ENCODE data around the gene PTCH2. TPM values are rescaled to one million over a fixed set of nuclear protein-coding genes. Genes with fewer than 3 reads are reported as not detected.

The PTCH2 gene
- total RNA-seq, 1 experiment from 2014 or later: 1.1 TPM

GRCh38 chr1:44785029-44785380 lies 58.0 kb downstream of the PTCH2 start:
- H3K27ac Mint-ChIP-seq: no peak overlapping the region
- peaks cover 5% of the 10 kb centered on the region for H3K36me3 Mint-ChIP-seq
- H3K27me3 Mint-ChIP-seq (ENCODE audit: low read depth): peaks cover 12% of the 10 kb centered on the region
- ChIA-PET POLR2A (interaction anchor here (0.7 to 2.7 kb wide), 6 partner anchors 9 to 63 kb away, joined by 3 to 19 read pairs (median 6); partner anchors contain the start of genes PLK3 and RPS8), CTCF (interaction anchor here (0.6 to 3.3 kb wide), 18 partner anchors 8 to 234 kb away, joined by 3 to 21 read pairs (median 4); partner anchors contain the start of genes BTBD19, HECTD3, PLK3 and RNU5D-1)
- H3K9me3 Mint-ChIP-seq: no peaks in the 10 kb centered on the region
- peak overlapping the region; percentile 59 for H3K4me3 Mint-ChIP-seq
- peaks cover 32% of the 10 kb centered on the region for H3K4me1 Mint-ChIP-seq
- ATAC-seq (no peak), DNase-seq (ENCODE audit: low spot score) (no peak)
- TF ChIP-seq CBFB (CRISPR knock-in tag; IDR thresholded peaks at IDR 0.05; ENCODE audit: low read depth) (no peak), FOXP4 (CRISPR knock-in tag; IDR thresholded peaks at IDR 0.05) (no peak), MLX (CRISPR knock-in tag; IDR thresholded peaks at IDR 0.05) (no peak), ELF4 (CRISPR knock-in tag; IDR thresholded peaks at IDR 0.05; ENCODE audit: low read depth) (no peak), E2F5 (CRISPR knock-in tag; IDR thresholded peaks at IDR 0.05) (no peak), ARID4B (CRISPR knock-in tag; IDR thresholded peaks at IDR 0.05; ENCODE audit: borderline replicate concordance) (no peak), E2F1 (CRISPR knock-in tag; IDR thresholded peaks at IDR 0.05) (no peak), ZNF532 (CRISPR knock-in tag; IDR thresholded peaks at IDR 0.05; ENCODE audit: borderline replicate concordance) (no peak), MAX (CRISPR knock-in tag; IDR thresholded peaks at IDR 0.05) (no peak), ZNF281 (CRISPR knock-in tag; IDR thresholded peaks at IDR 0.05) (no peak)

Data from WTC11 (cell line).